Kidney tubule cell (primary cell): ENCODE measurements around the gene NRL.
A peak's percentile ranks its signal among the peaks of the same experiment; 100 is the strongest.
"Not testable (repeated sequence)": the region's sequence is repeated elsewhere in the genome, so short reads cannot be mapped to it uniquely, and the experiment has no call there.

Experiments used
- DNase-seq: peaks from one replicate; pipeline ENCODE4 v3.0.0-alpha.2; 2018; ENCODE audit warnings: low spot score

The NRL gene

DNA sequence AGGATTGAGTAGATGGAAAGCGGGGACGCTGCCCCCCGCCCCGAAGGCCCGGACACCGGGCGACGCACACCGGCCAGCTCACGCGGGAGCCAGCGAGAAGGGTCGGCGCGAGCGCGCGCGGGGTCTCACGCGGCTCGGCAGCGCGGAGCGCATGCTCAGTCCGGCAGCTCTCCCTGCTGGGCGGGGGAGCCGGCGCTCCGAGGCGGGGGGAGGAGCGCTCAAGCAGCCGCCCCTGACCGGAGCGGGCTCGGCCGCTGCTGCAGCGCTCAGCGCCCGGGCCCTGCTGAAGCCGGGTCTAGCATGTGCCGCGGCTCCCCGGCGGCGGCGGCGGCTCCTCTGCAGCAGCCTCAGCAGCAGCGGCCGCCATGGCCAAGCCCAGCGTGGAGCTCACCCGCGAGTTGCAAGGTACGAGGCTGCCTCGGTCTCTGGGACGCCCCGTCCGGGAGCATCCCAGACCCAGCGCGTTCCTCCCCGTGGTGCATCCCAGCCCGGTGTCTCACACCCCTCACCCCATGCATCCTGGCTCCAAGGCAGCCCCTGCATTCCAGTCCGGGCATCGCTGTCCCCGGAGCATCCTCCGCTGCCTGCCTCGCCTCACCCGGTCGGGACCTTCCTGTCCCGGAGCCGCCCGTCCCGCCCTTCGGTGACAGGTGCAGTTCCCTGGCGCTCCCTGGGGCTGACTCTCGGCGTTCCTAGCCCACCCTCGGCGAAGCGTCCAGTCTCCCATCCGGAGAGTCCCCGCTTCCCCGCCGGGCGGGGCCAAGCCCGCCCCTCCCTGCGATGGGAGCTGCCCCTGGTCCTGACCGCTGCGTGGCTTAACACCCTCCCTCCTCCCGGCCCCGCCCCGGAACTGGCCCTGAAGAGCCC, 62.7 kb downstream of the NRL start, which contains the start of gene CARMIL3:
Gene CARMIL3 (plus strand): TSS at position 221 of the 867 bp plus-strand sequence. CDS start 145 bp downstream, at position 366.
- DNase-seq = peak; percentile 54

DNA sequence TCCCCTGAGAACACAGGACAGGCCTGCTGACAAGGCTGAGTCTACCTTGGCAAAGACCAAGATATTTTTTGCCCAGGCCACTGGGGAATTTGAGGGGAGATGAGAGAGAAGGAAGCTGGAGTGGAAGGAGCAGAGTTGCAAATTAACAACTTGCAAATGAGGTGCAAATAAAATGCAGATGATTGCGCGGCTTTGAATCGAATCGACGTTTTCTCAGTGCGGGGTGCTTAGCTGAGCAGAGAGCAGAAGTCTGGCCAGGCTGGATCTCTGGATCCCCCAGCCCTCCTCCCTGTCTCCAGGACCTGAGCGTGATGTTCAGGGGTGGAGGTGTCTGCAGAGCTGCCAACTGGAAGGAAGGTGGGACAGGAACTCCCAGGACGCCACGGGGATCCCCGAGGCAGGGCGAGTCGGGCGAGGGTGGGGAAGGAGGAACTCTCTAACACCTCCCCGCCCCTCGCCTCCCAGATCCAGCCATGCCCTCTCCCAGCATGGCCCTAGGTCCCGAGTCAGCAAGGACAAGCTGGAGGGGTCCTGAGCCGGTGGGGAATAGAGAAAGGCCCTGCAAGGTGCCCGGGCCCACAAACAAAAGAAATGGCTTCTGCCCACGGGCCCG, 63.5 kb downstream of the NRL start:
- DNase-seq = no peak

DNA sequence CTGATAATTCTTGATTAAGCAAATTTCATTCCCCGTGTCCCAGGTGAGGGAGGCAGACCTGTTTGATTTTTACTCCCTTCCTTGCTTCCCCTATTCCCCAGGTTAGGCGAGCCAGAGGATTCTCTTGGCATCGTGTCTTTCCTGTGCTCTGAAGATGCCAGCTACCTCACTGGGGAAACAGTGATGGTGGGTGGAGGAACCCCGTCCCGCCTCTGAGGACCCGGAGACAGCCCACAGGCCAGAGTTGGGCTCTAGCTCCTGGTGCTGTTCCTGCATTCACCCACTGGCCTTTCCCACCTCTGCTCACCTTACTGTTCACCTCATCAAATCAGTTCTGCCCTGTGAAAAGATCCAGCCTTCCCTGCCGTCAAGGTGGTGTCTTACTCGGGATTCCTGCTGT, 64.0 kb downstream of the NRL start:
- DNase-seq = not testable (repeated sequence)

DNA sequence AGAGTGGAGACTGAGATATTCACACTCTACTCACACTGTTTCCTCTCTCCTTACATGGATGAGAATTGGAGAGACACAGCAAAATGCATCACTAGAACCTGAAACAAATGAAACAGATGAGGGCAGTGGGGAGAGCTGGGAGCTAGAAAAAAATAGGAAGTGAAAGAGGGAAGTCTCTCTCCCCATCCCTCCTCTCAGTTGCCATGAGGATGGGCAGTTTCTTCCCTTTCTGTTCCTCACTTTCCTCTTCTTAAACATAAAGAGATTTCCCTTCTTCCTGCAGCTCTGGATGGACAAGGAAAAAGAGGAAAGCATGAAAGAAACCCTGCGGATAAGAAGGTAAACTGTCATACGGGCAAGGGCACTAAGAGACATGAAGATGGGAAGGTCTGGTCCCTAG, 65.7 kb downstream of the NRL start:
- DNase-seq = not testable (repeated sequence)

DNA sequence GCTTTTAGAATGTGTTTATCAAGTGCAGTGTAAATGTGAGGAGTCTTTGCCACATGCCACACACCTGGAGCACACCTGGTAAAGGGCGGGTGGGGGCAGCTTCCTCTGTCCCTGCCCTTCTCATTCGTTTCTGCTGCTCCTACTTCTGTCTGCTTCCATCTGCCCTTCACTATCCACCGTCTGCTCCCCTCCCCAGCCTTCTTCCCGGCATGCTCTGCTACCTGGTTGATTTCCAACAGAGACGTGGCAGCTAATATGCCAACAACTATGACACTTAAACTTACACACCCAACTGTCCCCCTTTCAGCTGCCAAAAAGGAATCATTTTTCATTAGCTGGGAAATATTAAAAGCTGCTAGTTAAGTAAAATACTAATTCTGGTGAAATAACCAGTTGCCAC, 72.0 kb downstream of the NRL start:
- DNase-seq = no peak

DNA sequence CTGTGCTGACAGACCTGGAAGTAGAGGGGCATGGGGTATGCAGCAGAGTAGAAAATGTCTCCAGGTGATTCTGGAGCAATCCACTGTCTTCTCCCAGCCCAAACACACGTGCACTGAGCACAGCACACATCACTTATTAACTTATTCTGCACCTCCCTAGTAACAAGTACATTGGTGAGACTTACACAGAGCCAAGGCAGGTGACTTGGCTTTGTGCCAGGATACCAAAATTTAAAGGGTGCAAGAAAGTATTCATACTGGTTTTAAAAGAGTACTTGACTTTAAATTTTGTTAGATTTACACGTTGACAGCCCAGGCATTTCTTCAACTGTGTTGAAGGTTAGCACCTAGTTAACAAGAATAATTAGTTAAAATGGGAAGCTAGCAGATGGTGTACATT, 74.1 kb downstream of the NRL start:
- no peak for DNase-seq

DNA sequence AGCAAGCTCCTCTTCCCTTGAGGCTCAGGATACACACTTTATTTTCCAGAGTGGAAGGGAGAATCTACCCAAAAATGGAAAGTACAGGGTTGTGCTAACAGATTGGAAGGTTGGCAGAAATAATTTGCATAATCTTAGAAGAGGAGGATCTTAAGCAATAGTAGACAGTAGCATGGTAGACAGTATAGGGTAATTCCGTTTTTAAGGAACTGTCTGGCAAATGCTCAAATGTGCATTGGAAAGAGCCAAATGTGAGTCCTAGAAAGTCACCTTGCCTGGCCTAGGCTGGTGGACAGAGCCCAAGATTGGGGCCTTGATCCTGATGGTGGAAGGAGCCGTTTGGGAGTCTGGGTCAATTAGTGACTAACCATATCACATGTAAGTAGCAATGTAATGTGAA, 76.1 kb downstream of the NRL start:
- no peak for DNase-seq

DNA sequence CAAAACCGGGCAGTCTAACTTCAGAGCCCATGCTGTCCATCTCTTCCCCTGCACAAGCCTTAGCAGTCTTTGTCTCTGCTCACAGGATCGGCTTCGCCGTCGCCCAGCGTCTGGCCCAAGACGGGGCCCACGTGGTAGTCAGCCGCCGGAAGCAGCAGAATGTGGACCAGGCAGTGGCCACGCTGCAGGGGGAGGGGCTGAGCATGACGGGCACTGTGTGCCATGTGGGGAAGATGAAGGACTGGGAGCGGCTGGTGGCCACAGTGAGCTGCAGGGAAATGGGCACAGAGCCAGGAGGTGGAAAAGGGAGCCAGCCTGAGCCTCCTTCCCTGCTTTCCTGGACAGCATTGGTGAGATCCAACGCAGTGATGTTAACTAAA, 77.1 kb downstream of the NRL start:
- no peak for DNase-seq

DNA sequence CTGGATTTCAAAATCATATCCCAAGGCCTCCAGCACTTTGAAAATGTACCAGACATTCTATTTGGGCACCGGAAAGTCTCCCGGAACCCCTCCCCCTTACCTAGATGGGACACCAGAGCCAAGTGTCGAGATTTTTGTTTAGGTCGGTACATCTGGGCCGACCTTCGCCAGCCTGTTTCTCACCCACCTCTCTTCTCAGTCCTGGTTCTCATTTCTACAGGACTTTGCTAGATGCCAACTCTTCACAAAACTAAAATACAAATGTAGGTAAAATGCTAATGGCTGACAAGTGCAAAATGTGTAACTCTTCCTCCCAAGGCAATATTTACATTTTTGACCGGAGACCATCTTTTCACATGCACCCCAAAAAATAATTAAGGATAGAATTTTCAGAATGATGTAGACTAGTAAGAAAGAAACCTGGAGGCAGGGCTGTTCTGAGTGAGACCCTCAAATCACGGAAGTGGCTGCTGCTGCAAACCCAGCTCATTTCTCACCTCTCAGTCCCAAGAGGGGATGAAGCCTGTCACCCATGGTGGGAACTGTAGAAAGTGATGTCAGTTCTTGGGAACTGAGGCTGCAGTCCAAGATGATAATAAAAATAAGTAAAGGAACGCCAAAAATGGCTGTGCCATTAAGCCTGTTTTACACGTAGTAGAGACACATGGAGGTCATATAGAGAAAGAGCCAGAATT, 77.6 kb downstream of the NRL start:
- DNase-seq = not testable (repeated sequence)

DNA sequence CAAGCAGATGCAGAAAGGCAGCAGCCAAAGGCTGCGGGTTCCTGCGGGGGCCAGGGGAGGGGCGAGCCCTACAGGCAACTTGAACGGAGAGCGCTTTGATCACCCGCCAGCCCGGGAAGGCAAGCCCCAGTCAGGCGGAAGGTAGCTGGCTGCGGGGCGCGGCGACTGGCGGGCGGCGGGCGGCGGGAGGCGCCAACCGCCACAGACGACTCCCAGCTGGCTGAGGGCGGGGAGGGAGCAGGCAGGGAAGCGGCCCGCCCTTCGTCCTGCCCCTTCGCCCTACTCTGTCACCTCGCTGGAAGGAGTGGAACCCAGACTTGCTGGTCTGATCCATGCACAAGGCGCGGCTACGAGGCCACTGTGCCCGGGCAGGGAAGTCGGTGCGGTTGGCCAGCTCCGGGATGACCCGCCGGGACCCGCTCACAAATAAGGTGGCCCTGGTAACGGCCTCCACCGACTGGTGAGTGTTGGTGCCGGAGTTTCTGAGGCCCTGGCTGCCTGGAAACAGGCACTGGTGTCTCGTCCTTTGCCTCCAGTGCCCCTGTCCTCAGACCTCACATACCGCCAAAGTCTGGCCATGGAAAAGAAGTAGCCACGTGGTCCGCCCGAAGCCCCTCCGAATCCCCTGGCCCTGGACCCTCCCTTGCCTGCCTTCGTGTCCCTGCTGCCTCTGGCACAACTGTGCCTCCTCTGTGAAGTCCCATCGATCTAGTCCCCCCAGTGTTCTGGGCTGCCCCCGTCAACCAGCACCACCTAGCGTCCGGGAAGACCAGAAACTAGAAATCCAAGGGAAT, 78.4 kb downstream of the NRL start:
- peak; percentile 86 for DNase-seq

DNA sequence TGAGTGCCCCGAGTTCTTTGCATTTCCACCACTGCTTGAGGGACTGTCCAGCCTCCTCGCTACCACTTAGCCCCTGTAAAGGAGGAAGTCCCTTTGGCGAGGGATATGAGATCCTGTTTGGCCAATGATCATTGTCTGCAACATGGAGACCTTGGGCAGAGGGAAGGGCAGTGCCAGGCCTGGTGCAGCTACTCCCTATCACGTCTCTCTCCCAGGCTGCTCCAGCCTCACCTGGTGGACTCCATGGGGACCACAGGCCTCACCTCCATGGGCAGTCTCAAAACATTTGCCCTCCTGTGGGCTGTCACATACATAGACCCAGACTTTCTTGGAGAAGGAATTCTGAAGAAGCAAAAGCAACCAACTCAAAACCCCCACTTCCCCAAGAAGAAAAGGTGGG, 79.0 kb downstream of the NRL start:
- not testable (repeated sequence) for DNase-seq

DNA sequence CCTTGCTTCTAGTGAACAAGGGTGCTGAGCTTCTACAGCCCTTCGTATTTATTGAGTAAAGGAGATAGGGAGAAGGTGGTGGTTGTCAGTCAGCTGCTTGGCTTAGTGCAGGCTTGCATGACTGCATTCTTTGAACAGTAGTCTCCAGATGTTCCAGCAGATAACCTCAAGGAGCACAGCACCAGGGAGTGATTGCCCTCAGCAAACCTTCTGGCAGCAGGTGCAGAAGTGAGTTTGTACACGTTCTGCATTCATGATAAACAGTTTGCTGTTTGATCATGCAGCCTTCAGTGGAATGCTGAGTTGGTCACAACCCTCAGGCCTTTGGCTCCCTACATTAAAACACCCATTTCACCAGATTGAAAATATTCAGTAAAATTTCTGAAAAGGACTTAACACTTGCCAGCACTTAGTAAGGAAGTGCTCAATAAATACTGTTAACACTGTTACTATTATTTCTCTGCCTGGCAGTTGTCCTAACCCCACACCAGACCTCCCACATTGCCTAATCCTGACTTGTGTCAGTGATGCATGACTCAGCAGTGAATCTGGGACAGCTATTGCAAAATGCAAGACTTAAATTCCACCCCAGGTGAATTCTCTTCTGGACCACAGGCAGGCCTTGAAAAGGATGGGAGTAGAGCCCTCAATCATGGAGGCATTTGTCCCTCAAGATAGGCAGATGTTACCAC, 81.9 kb downstream of the NRL start:
- DNase-seq = peak; percentile 68

DNA sequence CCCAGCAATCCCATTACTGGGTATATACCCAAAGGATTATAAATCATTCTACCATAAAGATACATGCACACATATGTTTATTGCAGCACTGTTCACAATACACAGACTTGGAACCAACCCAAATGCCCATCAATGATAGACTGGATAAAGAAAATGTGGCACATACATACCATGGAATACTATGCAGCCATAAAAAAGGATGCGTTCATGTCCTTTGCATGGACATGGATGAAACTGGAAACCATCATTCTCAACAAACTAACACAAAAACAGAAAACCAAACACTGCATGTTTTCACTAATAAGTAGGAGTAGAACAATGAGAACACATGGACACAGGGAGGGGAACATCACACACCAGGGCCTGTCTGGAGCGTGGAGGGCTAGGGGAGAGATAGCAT, 83.4 kb downstream of the NRL start:
- not testable (repeated sequence) for DNase-seq

DNA sequence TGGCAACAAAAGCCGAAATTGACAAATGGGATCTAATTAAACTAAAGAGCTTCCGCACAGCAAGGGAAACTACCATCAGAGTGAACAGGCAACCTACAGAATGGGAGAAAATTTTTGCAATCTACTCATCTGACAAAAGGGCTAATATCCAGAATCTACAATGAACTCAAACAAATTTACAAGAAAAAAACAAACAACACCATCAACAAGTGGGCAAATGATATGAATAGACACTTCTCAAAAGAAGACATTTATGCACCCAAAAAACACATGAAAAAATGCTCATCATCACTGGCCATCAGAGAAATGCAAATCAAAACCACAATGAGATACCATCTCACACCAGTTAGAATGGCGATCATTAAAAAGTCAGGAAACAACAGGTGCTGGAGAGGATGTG, 85.1 kb downstream of the NRL start:
- DNase-seq = not testable (repeated sequence)
